SKM-1 (cell line): ENCODE measurements around the gene PRKCB.
"Not testable (repeated sequence)": the region's sequence is repeated elsewhere in the genome, so short reads cannot be mapped to it uniquely, and the experiment has no call there.

Experiments used
- DNase-seq: peaks from one replicate; lab custom pipeline; 2025; ENCODE audit not compliant: unreplicated experiment; lab: John Stamatoyannopoulos, UW

PRKCB gene

DNA sequence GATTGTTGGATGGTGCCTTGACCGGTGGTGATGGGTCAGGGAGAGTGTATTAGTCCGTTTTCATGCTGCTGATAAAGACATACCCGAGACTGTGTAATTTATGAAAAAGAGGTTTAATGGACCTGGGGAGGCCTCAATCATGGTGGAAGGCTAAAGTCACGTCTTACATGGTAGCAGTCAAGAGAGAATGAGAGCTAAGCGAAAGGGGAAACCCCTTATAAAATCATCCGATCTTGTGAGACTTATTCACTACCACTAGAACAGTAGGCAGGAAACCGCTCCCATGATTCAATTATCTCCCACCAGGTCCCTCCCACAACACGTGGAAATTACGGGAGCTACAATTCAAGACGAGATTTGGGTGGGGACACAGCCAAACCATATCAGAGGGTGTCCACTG lies 316.3 kb downstream of the PRKCB start:
- not testable (repeated sequence) for DNase-seq

GRCh38 chr16:24152826-24153225 lies 317.0 kb downstream of the PRKCB start:
- no peak for DNase-seq

DNA sequence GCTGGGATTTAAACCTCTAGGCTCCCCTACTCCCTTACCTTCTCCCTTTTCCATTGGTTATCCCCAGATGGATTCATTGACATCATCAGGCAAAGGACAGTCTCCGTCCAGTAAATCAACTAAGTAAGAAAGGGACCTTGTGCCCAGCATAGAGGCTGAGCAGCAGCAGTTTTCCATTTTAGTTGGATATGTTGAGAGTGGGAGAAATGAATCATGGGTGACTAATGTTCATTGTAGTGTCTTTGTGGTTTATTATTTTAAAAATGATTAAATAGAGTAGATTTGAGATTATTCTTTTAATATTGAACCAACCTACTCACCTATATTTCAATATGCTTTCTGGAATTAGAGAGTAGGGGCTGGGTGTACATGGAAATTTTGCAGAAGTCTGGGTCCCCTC lies 321.0 kb downstream of the PRKCB start:
- DNase-seq = no peak

- no peak for DNase-seq
These were observed 328.2 kb downstream of the PRKCB start for GRCh38 chr16:24163935-24164334.

- DNase-seq = no peak
These were observed 328.6 kb downstream of the PRKCB start for GRCh38 chr16:24164416-24164815.

DNA sequence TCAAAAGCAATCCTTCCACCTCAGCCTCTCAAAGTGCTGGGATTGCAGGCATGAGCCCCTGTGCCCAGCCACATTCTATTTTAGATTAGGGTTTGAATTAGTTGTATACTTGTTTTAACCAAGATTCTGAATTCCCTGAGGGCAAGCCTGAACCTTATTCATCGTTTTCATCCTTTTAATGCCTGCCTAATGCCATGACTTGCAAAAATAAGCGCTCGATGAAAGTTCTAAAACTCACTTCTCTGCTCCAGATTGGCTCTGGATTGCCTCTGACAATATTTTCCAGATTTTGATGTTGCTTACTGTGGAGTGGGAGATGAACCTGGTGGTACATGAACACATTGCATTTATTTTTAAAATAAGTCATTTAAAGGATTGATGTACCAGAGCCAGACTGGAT lies 329.5 kb downstream of the PRKCB start:
- no peak for DNase-seq

DNA sequence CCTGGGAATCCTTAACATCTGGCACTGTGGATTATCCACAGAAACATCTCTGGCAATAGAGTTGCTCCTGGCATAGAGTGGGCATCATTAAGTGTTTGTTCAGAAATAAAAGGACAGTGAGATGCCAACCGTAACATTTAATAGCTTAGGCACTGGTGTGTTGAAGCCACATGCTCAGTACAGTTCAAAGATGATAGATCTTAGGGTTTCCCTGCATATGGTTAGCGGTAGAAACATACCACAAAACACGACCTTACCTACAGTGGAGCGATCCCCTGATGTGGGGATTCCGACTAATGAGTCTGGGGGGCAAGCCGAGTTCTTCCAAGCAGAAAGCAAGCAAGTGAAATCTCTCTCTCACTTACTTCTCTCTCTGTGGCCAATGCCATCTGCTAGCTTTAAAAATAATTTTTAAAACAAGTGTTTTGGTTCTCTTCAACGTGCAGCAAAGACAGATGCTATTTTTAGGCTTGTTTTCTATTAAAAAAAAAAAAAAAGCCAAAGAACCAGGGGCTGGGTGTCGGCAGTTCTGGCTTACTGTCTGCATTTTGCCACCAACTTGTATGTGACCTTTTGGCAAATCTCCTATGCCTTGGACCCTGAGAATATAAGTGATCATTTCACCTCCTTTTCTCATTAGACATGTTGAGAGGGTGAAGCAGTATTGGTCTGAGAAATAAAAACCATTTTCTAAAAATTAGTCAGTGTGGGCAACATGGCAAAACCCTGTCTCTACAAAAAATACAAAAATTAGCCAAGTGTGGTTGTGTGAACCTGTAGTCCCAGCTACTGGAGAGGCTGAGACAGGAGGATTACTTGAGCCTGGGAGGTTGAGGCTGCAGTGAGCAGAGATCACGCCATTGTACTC lies 331.1 kb downstream of the PRKCB start:
- DNase-seq = no peak

DNA sequence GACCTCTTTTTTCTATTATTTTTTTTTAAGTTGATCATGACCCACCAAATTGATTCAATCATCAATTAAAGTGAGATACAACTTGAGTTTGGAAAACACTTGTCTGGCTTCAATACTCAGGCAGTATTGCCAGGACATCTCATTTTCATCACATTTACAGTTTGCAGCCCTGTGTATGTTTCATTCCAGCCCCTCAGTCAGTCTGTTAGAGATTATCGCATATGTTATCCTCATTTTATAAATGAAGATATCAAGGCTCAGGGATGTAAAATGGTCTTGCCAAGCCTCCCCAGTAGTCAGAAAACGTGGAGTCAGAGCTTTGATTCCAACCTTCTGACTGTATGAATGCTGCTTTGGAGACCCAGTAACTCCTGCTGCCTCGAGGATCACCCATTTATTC lies 333.1 kb downstream of the PRKCB start:
- DNase-seq = no peak

DNA sequence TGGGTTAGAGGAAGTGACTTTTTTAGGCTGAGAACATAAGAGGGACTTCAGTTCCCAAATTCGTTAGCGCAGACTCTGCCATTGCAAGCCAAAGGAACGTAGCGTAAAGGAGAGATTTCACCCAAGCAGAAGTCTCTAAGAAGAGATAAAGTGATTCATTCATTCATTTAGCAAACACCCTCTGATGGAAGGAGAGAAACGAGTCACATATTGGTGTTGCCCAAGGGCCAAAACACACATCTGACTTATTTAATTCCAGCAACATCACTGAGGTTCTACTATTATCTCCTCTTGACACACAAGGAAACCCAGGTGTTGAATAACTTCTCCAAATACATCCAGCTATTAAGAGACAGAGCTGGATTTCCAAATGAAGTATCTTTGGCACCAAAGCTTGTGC lies 334.6 kb downstream of the PRKCB start:
- DNase-seq = no peak

GRCh38 chr16:24174504-24174903 lies 338.7 kb downstream of the PRKCB start:
- DNase-seq = no peak

GRCh38 chr16:24174957-24175356 lies 339.2 kb downstream of the PRKCB start:
- no peak for DNase-seq

GRCh38 chr16:24178496-24178895 lies 342.7 kb downstream of the PRKCB start:
- no peak for DNase-seq

DNA sequence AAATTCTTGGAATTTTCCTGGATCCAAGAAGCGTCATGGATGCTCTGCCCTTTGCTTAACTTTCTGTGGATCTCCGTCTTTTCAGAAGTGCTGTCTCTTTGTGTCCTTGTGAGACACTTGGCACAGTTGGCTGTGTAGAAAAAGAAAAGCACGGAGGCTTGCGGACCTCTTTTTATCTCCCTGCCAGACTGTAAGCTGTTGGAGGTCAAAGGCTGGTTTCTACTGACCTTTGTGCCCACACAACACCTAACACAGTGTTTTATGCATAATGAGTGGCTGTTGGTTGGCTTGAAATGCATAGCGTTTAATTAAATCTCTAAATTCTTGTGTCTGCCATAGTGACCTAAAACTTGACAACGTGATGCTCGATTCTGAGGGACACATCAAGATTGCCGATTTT lies 344.7 kb downstream of the PRKCB start:
- DNase-seq = no peak

DNA sequence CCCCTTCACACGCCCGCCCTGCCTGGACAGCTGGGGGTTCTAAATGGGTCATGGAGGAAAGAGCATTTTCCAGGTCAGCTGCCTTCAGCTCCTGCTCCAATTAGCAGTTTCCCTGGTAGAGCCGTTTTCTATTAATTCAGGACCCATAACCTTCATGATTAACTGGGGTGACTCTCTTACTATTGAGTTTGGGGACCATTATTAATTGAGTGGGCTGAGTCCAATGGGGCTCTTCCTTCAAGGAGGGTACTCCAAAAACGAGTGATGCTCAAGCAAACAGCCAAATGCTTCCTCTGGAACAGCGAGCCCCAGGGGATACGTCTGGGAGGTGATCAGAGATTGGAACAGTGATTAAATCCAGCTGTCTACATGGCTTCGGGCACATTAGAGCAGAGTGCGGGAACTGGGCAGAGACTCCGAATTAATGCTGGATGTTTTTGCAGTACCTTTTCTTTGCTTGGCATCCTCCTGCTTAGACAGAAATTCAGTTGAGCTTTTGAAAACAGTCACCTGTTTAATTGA lies 352.3 kb downstream of the PRKCB start:
- no peak for DNase-seq

GRCh38 chr16:24188751-24189318 lies 353.1 kb downstream of the PRKCB start:
- no peak for DNase-seq

DNA sequence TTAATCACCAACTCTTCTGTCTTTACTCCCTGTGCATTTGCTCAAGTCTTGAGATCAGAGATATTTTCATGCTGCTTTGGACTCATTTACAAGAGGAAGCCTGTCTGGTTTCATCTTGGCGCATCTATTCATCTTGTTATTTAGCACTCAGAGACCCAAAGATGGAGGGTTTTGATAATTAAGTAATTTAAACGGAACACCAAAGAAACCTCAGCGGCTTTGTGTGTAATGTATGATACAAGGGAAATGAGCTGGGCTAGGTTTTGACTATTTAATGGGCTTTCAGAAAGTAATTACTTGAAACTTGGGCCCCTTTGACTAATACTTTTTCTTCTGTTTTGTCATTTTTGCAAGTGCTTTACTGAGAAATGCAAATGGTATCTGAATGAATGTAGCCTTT lies 354.2 kb downstream of the PRKCB start:
- DNase-seq = no peak

DNA sequence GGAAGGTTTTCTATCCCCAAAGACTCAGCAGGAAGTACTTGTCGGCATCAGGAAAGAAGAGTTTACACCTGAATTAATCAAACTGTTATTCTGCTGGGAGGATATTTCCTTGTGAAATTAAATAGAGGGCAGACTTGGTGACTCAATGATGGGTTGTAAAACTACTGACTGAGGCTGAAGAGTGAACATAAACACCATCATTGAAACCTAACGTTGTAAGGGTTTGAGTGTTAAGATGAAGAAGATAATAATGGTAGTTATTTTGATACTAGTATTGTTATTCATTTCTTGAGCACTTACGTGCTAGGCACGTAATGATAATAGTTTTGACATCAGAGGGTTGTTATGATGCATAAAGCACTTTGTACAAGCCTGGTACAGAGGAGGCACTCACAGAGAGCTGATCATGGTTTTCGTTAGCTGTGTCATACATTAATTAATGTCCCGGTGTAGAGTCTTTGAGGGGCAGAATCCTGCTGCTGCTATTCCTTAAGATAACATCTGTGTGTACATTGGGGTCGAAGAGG lies 356.2 kb downstream of the PRKCB start:
- no peak for DNase-seq

- no peak for DNase-seq
These were observed 359.4 kb downstream of the PRKCB start for GRCh38 chr16:24195221-24195620.

DNA sequence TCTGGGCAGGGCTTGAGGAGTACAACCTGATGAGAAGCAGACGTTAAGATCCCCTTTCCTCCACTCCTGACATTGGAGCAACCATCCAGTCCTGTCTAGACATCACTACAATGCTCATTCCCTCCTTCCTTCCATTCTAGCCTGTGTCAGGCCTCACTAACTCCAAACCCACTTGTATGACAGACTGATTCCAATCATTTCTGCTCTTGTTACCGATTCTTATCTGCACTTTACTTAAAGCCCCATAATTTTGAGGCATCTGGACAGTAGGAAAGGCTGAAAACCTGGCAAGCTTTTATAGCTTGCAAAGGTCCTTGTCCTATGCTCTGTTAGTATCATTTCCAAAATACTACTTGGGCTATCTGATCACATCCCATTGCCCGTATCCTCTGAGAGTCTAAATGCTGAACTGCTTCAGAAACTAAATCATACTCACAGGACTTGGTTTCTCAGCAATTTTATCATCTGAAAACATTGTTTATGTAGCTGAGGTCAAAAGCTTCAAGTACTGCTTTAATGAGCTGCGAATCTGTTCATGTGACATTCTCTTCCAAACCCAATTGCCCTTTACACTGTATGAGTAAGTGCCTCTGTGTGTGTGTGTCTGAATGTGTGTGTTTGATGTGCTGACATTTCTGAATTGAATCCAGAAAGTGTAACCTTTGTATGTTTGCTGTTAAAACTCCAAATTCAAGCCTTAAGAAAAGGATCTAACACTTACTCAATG lies 363.2 kb downstream of the PRKCB start:
- DNase-seq = no peak

- DNase-seq = no peak
These were observed 367.9 kb downstream of the PRKCB start for GRCh38 chr16:24203675-24204074.

DNA sequence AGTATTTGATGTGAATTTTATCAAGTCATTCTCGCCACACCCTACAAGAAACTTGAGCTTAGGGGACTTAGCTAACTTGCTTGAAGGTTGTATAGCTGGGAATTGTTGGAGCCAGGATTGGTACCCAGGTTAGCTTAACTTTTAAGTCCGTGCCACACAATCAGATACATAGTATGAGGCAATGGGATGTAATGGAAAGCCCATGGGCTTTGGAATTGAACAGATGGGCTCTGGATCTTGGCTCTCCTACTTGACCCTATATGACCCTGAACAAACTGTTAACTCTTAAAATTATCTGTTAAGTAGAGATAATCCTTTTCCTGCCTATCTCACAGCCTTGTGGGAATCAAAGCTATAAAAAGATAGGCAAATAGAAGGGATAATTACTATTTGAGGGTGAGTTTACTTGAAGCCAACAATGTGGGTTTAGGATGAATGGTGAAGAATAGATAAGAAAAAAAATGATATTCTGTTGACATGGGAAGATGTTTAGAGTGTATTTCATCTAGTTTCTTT lies 368.4 kb downstream of the PRKCB start:
- DNase-seq = no peak
